Measurements from ENCODE around the gene FABP2. TPM values are rescaled to one million over a fixed set of nuclear protein-coding genes. Genes with fewer than 3 reads are reported as not detected.

The FABP2 gene
- total RNA-seq, 1 donor from 2014 or later = not detected

- Mint-ChIP-seq H3K9me3 (no peaks in the 10 kb centered on the region), H3K36me3 (ENCODE audit: low read depth) (no peaks in the 10 kb centered on the region), H3K4me1 (no peaks in the 10 kb centered on the region), H3K27me3 (no peaks in the 10 kb centered on the region), H3K27ac (no peak overlapping the region), H3K4me3 (no peak overlapping the region)
- intact Hi-C loops (cut with micrococcal nuclease) = no loop called here
- POLR2A ChIA-PET = interaction anchor here (1.1 kb wide), 1 partner anchor 147 kb away, joined by 3 read pairs; no protein-coding TSS in a partner anchor
- ATAC-seq (ENCODE audit: low read depth) = no peak
- no peak for DNase-seq
- TF ChIP-seq CTCF (IDR thresholded peaks at IDR 0.05) = no peak
- CTCF ChIA-PET = no interaction called here
Measured at GRCh38 chr4:119307606-119308005, 14.3 kb downstream of the FABP2 start.

- intact Hi-C loops (cut with micrococcal nuclease) = loop anchor here (5.0 kb wide), 1 partner anchor 68 kb away; no protein-coding TSS in a partner anchor
- Mint-ChIP-seq H3K36me3 (ENCODE audit: low read depth) (peaks cover 6% of the 10 kb centered on the region), H3K27me3 (no peaks in the 10 kb centered on the region), H3K4me3 (no peak overlapping the region), H3K4me1 (peaks cover 18% of the 10 kb centered on the region), H3K9me3 (no peaks in the 10 kb centered on the region), H3K27ac (no peak overlapping the region)
- TF ChIP-seq CTCF (IDR thresholded peaks at IDR 0.05) = no peak
- CTCF ChIA-PET = no interaction called here
- ATAC-seq (ENCODE audit: low read depth) = no peak
- no peak for DNase-seq
- POLR2A ChIA-PET = no interaction called here
Measured at GRCh38 chr4:119304431-119304830, 17.5 kb downstream of the FABP2 start.

- no peak for TF ChIP-seq CTCF (IDR thresholded peaks at IDR 0.05)
- intact Hi-C loops (cut with micrococcal nuclease) = loop anchor here (5.0 kb wide), 1 partner anchor 69 kb away; no protein-coding TSS in a partner anchor
- Mint-ChIP-seq H3K4me1 (peaks cover 25% of the 10 kb centered on the region), H3K27ac (no peak overlapping the region), H3K9me3 (no peaks in the 10 kb centered on the region), H3K36me3 (ENCODE audit: low read depth) (peaks cover 11% of the 10 kb centered on the region), H3K27me3 (no peaks in the 10 kb centered on the region), H3K4me3 (no peak overlapping the region)
- ChIA-PET CTCF (no interaction called here), POLR2A (interaction anchor here (0.6 kb wide), 1 partner anchor 751 kb away, joined by 3 read pairs; no protein-coding TSS in a partner anchor)
- ATAC-seq (ENCODE audit: low read depth) (no peak), DNase-seq (no peak)
Measured at GRCh38 chr4:119303587-119304305, 18.2 kb downstream of the FABP2 start.

GRCh38 chr4:119302073-119302832 is 19.7 kb downstream of the FABP2 start:
- intact Hi-C loops (cut with micrococcal nuclease) = loop anchor here (5.0 kb wide), 1 partner anchor 70 kb away; no protein-coding TSS in a partner anchor
- peak overlapping the region; percentile 38 for H3K27ac Mint-ChIP-seq
- DNase-seq = no peak
- ChIA-PET POLR2A (interaction anchor here (1.0 to 3.1 kb wide), 2 partner anchors 90 to 152 kb away, joined by 3 to 44 read pairs; partner anchors contain the start of gene USP53), CTCF (no interaction called here)
- no peaks in the 10 kb centered on the region for H3K9me3 Mint-ChIP-seq
- no peak for TF ChIP-seq CTCF (IDR thresholded peaks at IDR 0.05)
- H3K4me1 Mint-ChIP-seq = peaks cover 35% of the 10 kb centered on the region
- peaks cover 20% of the 10 kb centered on the region for H3K36me3 Mint-ChIP-seq (ENCODE audit: low read depth)
- no peaks in the 10 kb centered on the region for H3K27me3 Mint-ChIP-seq
- no peak for ATAC-seq (ENCODE audit: low read depth)
- no peak overlapping the region for H3K4me3 Mint-ChIP-seq
